WTC11 (cell line): Measurements from ENCODE around the gene DUS1L. TPM values are rescaled to one million over a fixed set of nuclear protein-coding genes. Genes with fewer than 3 reads are reported as not detected.

ENCODE experiments used
- ATAC-seq: fragments of 200-7000 bp; cut with Tn5 transposase; 2 replicates; pipeline ENCODE4 v1.10.0; 2021; ENCODE audit warnings: mild to moderate bottlenecking, moderate library complexity
- CTCF ChIA-PET: fragments of 300-600 bp; sonication (Branson Sonifier 250); formaldehyde crosslinking; loops from one replicate; lab custom pipeline; 2021; ENCODE audit warnings: antibody characterized with exemption; lab: Charles Lee
- POLR2A ChIA-PET: fragments of 350-600 bp; sonication (Branson Sonifier 250); formaldehyde crosslinking; loops from one replicate; lab custom pipeline; 2021; ENCODE audit warnings: antibody characterized with exemption; lab: Charles Lee
- DNase-seq: peaks from one replicate; pipeline ENCODE4 v3.0.0; 2021; ENCODE audit warnings: low spot score
- H3K27ac Mint-ChIP-seq: 2 replicates; pipeline ENCODE4 v1.8.0; 2021; ENCODE audit warnings: mixed read lengths
- H3K27me3 Mint-ChIP-seq: 2 replicates; pipeline ENCODE4 v1.8.0; 2021; ENCODE audit warnings: low read depth, mild to moderate bottlenecking, moderate library complexity, mixed read lengths
- H3K36me3 Mint-ChIP-seq: 2 replicates; pipeline ENCODE4 v1.8.0; 2021; ENCODE audit warnings: mixed read lengths
- H3K4me1 Mint-ChIP-seq: 2 replicates; pipeline ENCODE4 v1.8.0; 2022; ENCODE audit warnings: mixed read lengths
- H3K4me3 Mint-ChIP-seq: 2 replicates; pipeline ENCODE4 v1.8.0; 2021; ENCODE audit warnings: mild to moderate bottlenecking, moderate library complexity, mixed read lengths
- H3K9me3 Mint-ChIP-seq: 2 replicates; pipeline ENCODE4 v1.8.0; 2021; ENCODE audit warnings: mixed read lengths
- AR ChIP-seq: fragments of 250-450 bp; sonication (Bioruptor Pico); IDR thresholded peaks from 2 replicates; pipeline ENCODE4 v1.9.0; 2021; ENCODE audit warnings: mild to moderate bottlenecking
- CREB1 ChIP-seq: sonication (generic); formaldehyde crosslinking; IDR thresholded peaks from 2 replicates; pipeline ENCODE4 v1.8.0; 2023; ENCODE audit warnings: mild to moderate bottlenecking, missing genetic modification reagents
- CTCF ChIP-seq: fragments of 200-600 bp; IDR thresholded peaks from 2 replicates; pipeline ENCODE4 v1.8.0; 2022; ENCODE audit warnings: antibody characterized with exemption
- E2F1 ChIP-seq: sonication (generic); formaldehyde crosslinking; IDR thresholded peaks from 2 replicates; pipeline ENCODE4 v1.8.0; 2022; ENCODE audit warnings: mild to moderate bottlenecking, missing genetic modification reagents
- FOXK1 ChIP-seq: sonication (generic); formaldehyde crosslinking; IDR thresholded peaks from 2 replicates; pipeline ENCODE4 v1.8.0; 2022; ENCODE audit warnings: mild to moderate bottlenecking, moderate library complexity, missing genetic modification reagents
- GABPB1 ChIP-seq: sonication (generic); formaldehyde crosslinking; IDR thresholded peaks from 2 replicates; pipeline ENCODE4 v1.8.1; 2023; ENCODE audit warnings: mild to moderate bottlenecking, missing genetic modification reagents
- GTF2I ChIP-seq: fragments of 250-450 bp; sonication (Bioruptor Pico); conservative IDR thresholded peaks from 2 replicates; pipeline ENCODE4 v1.4.0; 2021; ENCODE audit warnings: mild to moderate bottlenecking
- MYBL2 ChIP-seq: sonication (generic); formaldehyde crosslinking; IDR thresholded peaks from 2 replicates; pipeline ENCODE4 v1.8.1; 2023; ENCODE audit warnings: mild to moderate bottlenecking, moderate library complexity, missing genetic modification reagents
- NFE2L1 ChIP-seq: sonication (generic); formaldehyde crosslinking; IDR thresholded peaks from 2 replicates; pipeline ENCODE4 v1.8.1; 2023; ENCODE audit warnings: missing genetic modification reagents
- NR1H2 ChIP-seq: sonication (generic); formaldehyde crosslinking; IDR thresholded peaks from 2 replicates; pipeline ENCODE4 v1.9.0; 2021; ENCODE audit warnings: mild to moderate bottlenecking, moderate library complexity, missing genetic modification reagents
- OVOL2 ChIP-seq: fragments of 250-450 bp; sonication (Bioruptor Pico); IDR thresholded peaks from 2 replicates; pipeline ENCODE4 v1.9.0; 2021; ENCODE audit warnings: mild to moderate bottlenecking, borderline replicate concordance
- USF1 ChIP-seq: sonication (generic); formaldehyde crosslinking; IDR thresholded peaks from 2 replicates; pipeline ENCODE4 v1.8.0; 2022; ENCODE audit warnings: mild to moderate bottlenecking, missing genetic modification reagents
- USF2 ChIP-seq: sonication (generic); formaldehyde crosslinking; IDR thresholded peaks from 2 replicates; pipeline ENCODE4 v1.8.1; 2023; ENCODE audit warnings: mild to moderate bottlenecking, missing genetic modification reagents, moderate library complexity
- ZBTB43 ChIP-seq: sonication (generic); formaldehyde crosslinking; IDR thresholded peaks from 2 replicates; pipeline ENCODE4 v1.8.1; 2023; ENCODE audit warnings: mild to moderate bottlenecking, missing genetic modification reagents
- ZMAT4 ChIP-seq: fragments of 250-450 bp; sonication (Bioruptor Pico); IDR thresholded peaks from 2 replicates; pipeline ENCODE4 v1.9.0; 2021; ENCODE audit warnings: mild to moderate bottlenecking
- ZNF138 ChIP-seq: sonication (generic); formaldehyde crosslinking; conservative IDR thresholded peaks from 2 replicates; pipeline ENCODE4 v1.8.1; 2022; ENCODE audit warnings: mild to moderate bottlenecking, moderate library complexity, missing genetic modification reagents
- ZNF416 ChIP-seq: fragments of 250-450 bp; sonication (Bioruptor Pico); IDR thresholded peaks from 2 replicates; pipeline ENCODE4 v1.9.0; 2021; ENCODE audit warnings: mild to moderate bottlenecking, inconsistent platforms
- total RNA-seq: library from RNA; stranded (reverse); gene quantifications from 3 replicates; pipeline ENCODE4 v1.2.3, GENCODE V29; 2021

The DUS1L gene
- total RNA-seq, 1 experiment from 2014 or later, result 120 TPM

GRCh38 chr17:82087961-82088837 is 22.6 kb upstream of the DUS1L start (continued):
- TF ChIP-seq AR (CRISPR knock-in tag) (no peak), GABPB1 (CRISPR knock-in tag) (no peak), ZMAT4 (CRISPR knock-in tag) (no peak)
- TF ChIP-seq, all 79 proteins: peak for 0

- ChIA-PET POLR2A (no interaction called here), CTCF (interaction anchor here (2.1 kb wide), 1 partner anchor 57 kb away, joined by 6 read pairs; no protein-coding TSS in a partner anchor)
- no peak for DNase-seq
- no peaks in the 10 kb centered on the region for H3K27me3 Mint-ChIP-seq
- H3K4me3 Mint-ChIP-seq, result no peak overlapping the region
- H3K4me1 Mint-ChIP-seq, result no peaks in the 10 kb centered on the region
- ATAC-seq, result no peak
- H3K36me3 Mint-ChIP-seq, result peaks cover 30% of the 10 kb centered on the region
- H3K27ac Mint-ChIP-seq, result no peak overlapping the region
- TF ChIP-seq E2F1 (CRISPR knock-in tag) (no peak), NR1H2 (no peak), USF1 (CRISPR knock-in tag) (no peak), CREB1 (CRISPR knock-in tag) (no peak), NFE2L1 (CRISPR knock-in tag) (no peak), OVOL2 (CRISPR knock-in tag) (no peak), USF2 (CRISPR knock-in tag) (no peak), ZBTB43 (CRISPR knock-in tag) (no peak), CTCF (no peak), FOXK1 (CRISPR knock-in tag) (no peak), AR (CRISPR knock-in tag) (no peak), ZNF138 (no peak), ZNF416 (CRISPR knock-in tag) (no peak), MYBL2 (CRISPR knock-in tag) (no peak), GTF2I (CRISPR knock-in tag) (no peak)
- H3K9me3 Mint-ChIP-seq, result no peaks in the 10 kb centered on the region
Measured at GRCh38 chr17:82086941-82087906, 21.6 kb upstream of the DUS1L start.
